GM19193 (cell line): ENCODE data around the gene SLC35F6.

Experiments used
- POLR2A ChIP-seq: IDR thresholded peaks from 4 replicates; pipeline ENCODE4 v1.6.1; 2011; ENCODE audit not compliant: insufficient read depth, insufficient read length; ENCODE audit errors: extremely low read depth

The SLC35F6 gene

DNA sequence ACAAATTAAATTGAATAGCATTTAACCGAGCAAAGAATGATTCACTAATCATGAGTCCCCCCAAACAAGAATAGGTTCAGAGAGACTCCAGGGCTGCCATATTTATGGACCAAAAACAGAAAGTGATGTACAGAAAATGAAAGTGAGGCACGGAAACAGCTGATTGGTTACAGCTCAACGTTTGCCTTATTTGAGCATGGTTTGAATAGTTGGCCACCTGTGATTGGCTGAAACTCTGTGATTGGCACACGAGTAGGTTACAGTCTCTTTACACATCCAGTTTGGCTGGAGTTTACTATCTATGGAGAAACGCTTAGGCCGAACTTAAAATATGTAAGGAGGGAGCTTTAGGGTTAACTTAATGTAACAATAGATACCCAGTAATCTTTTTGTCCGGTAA, 56.8 kb downstream of the SLC35F6 start:
- no peak for TF ChIP-seq POLR2A

DNA sequence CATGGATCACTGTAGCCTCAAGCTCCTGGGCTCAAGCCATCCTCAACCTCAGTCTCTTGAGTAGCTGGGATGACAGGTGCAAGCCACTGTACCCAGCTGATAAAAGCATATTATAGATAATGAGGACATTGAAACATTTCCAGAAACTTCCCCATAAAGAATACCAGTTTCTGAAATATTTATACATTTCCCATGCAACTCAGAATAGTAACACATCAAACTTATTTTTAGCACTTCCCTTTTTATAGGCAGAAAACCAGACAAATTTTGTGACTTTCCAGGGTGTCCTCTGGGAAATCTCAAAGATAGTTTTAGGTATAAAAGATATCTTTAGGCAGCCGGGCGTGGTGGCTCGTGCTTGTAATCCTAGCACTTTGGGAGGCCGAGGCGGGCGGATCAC, 58.8 kb downstream of the SLC35F6 start:
- no peak for TF ChIP-seq POLR2A
